Astrocyte of the cerebellum (primary cell): ENCODE results near the gene SHISAL1.
"Not testable (repeated sequence)": the region's sequence is repeated elsewhere in the genome, so short reads cannot be mapped to it uniquely, and the experiment has no call there.

Experiments
- DNase-seq: peaks from one replicate; pipeline ENCODE4 v3.0.0-alpha.2; 2011; ENCODE audit warnings: low read depth
- H3K4me3 ChIP-seq: 2 replicates; pipeline ENCODE4 v1.5.1; 2011; ENCODE audit warnings: mild to moderate bottlenecking, low read depth, low read length, moderate library complexity
- in situ Hi-C: cut with HindIII; loops from 2 replicates; pipeline ENCODE4 v1.10.0; 2017; ENCODE audit warnings: low sequenced_read_pairs
- TF ChIP-seq, protein P1 (sequence below): IDR thresholded peaks from 2 replicates; pipeline ENCODE4 v1.5.1; 2012; ENCODE audit warnings: low read length, low read depth, moderate library complexity, mild to moderate bottlenecking; ENCODE audit errors: missing control alignments

SHISAL1 gene

DNA sequence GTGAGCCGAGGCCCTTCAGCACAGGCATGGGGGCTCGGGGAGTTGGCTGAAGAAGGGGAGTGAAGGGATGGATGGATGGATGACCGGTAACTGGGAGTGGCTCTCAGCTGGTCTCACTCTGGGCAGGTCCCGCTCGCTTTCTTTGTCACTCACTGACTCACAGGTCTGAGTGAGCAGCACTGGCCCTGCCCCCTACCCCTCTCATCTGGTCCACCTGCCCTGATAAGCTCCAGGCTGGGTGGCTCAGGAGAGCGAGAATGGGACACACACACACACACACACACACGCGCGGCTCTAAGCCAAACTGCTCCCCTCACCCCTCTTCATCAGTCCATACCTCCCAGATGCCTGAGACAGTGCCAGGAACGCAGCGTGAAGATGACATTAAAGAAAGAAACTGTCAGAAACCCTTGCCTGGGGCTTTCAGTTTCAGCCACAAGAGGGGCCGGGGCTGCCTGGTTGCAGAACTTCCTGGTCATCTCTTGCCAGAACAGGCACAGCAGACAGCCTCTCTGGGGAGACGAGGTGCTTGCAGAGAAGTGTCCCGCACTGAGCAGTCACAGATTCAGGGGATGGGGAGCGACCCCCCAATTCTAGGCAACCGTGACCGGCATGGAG lies 16.5 kb upstream of the SHISAL1 start:
- TF ChIP-seq, protein P1, sequence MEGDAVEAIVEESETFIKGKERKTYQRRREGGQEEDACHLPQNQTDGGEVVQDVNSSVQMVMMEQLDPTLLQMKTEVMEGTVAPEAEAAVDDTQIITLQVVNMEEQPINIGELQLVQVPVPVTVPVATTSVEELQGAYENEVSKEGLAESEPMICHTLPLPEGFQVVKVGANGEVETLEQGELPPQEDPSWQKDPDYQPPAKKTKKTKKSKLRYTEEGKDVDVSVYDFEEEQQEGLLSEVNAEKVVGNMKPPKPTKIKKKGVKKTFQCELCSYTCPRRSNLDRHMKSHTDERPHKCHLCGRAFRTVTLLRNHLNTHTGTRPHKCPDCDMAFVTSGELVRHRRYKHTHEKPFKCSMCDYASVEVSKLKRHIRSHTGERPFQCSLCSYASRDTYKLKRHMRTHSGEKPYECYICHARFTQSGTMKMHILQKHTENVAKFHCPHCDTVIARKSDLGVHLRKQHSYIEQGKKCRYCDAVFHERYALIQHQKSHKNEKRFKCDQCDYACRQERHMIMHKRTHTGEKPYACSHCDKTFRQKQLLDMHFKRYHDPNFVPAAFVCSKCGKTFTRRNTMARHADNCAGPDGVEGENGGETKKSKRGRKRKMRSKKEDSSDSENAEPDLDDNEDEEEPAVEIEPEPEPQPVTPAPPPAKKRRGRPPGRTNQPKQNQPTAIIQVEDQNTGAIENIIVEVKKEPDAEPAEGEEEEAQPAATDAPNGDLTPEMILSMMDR = peak; percentile 34
- H3K4me3 ChIP-seq = no peak overlapping the region
- in situ Hi-C loops = no loop called here
- no peak for DNase-seq

DNA sequence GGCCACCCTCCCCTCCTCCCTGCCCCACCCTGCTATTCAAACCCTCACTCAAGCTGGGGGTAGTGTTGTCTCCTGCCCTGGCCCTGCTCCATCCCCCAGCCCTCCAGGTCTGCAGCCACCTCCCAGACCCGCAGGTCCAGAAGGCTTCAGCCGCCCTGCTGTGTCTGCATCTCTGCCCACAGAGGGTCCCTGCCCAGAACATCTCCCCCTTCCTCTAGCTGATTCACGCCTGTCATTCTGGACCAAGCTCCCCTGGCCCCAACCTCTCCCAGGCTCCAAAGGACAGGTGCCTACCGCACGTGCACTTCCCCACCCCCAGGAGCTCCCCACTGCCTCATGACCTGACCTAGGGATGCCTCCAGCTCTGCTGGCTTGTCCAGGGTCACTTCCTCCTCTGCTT lies 16.0 kb upstream of the SHISAL1 start:
- no peak overlapping the region for H3K4me3 ChIP-seq
- in situ Hi-C loops = no loop called here
- TF ChIP-seq, protein P1 = no peak
- no peak for DNase-seq

DNA sequence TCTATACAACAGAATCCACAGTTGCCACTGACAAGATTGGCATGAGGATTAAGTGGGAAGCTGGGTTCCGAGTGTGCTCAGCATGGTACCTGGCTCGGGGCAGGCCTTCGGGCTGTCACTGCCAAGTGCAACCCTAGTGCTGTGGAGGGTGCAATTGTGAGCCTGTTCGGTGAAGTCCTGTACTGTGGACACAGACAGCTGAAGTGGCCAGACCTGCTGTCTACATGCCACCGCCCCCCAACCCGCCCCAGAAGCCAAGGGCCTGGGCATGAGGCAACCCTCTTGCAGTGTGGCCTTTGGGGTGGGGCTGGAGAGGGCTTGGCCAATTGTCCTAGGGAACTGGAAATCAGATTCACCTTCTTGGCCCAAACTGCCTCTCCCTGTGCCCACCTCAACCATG lies 15.6 kb upstream of the SHISAL1 start:
- in situ Hi-C loops = no loop called here
- TF ChIP-seq, protein P1 = no peak
- DNase-seq = no peak
- no peak overlapping the region for H3K4me3 ChIP-seq

DNA sequence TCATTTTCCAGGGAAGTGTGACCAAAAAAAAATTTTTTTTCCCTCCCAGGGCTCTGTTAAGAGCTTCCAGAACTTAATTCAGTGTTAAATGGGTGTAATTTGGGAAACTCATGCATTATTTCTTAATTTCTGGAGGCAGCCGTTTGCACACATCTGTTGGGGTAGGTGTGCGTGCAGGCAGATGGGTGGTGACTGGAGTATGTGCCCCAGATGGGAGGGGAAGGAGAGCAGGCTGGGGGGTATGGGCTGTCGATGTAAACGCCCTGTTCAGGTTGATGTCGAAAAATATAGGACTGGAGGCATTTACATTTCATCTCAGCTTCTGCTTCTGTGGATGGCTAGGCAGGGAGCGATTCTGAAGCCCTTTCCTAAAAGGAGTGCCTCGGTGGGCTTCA lies 13.7 kb upstream of the SHISAL1 start:
- H3K4me3 ChIP-seq = peak overlapping the region; percentile 45
- TF ChIP-seq, protein P1 = no peak
- no peak for DNase-seq
- in situ Hi-C loops = no loop called here

DNA sequence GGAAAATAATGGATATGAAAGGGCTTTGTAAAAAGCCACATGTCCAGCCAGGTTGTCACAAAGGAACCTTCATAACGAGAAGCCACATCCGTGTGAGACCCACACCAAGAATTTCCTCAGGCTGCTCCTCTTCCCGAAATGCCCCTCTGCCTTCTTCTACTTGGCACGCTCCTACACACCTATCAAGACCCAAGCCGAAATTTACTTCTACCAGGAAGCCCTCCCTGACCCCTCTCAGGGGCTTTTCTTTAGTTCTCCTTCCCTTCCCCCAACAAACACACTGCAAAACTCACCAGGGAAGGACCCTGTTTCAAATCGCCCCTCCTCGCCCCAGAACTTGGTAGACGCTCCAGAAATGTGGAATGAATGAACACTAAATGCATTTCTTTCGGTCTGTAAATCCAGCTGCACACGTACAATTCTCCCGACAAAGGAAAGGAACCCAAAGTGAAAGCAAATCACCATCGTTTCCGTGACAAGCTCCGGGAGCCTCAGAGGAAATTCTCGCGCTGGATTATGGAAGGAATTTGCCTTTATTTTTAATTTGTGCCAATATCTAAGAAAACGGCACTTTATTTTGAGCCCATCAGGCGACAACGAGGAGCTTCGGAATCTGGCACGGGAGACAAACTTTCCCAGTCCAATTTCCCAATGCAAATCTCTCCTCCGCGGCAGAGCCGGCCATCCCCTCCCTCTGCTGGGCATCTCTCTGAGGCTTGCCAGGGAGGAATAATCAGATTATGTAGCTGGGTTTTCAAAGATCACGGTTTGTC lies 13.2 kb upstream of the SHISAL1 start:
- no peak for DNase-seq
- TF ChIP-seq, protein P1 = peak; percentile 52
- peak overlapping the region; percentile 45 for H3K4me3 ChIP-seq
- in situ Hi-C loops = no loop called here

DNA sequence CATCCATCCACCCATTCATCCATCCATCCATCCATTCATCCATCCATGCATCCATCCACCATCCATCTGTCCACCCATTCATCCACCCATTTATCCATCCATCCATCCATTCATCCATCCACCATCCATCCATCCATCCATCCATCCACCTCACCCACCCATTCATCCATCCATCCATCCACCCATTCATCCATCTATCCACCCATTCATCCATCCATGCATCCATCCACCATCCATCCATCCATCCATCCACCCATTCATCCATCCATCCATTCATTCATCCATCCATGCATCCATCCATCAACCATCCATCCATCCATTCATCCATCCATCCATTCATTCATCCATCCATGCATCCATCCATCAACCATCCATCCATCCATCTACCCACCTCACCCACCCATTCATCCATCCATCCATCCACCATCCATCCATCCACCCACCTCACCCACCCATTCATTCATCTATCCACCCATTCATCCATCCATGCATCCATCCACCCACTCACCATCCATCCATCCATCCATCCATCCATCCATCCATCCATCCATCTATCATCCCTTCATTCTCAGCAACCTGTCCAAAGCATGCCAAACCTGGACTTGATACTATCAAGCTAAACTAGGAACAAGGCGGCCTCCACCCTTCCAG lies 10.5 kb upstream of the SHISAL1 start:
- in situ Hi-C loops = not testable (repeated sequence)

DNA sequence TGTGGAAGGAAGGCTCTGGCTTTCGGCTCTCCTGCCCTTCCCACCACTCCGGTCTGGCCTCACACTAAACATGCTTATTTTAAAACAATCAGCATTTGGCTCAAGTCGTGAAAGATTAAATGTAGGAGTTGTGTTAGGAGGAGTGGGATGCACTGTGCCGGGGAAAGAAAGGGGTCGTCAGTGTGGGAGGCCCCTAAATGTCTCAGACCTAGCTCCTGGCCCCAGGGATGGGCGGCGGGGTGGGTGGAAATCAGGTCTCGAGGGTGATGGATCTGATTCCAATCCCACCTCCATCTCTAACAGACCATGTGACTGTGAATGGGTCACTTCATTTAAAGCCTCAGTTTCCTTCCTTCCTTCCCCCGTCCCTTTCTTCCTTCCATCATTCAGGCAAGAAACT lies 6.9 kb upstream of the SHISAL1 start:
- in situ Hi-C loops = no loop called here
- DNase-seq = no peak
- TF ChIP-seq, protein P1 = no peak
- no peak overlapping the region for H3K4me3 ChIP-seq

More for the DNA sequence above, 10.5 kb upstream of the SHISAL1 start:
- not testable (repeated sequence) for DNase-seq, H3K4me3 ChIP-seq
